ENCODE results near the gene ROBO1. TPM values are rescaled to one million over a fixed set of nuclear protein-coding genes. Genes with fewer than 3 reads are reported as not detected.

ROBO1 gene
- total and polyA plus RNA-seq, 2 of the 13 experiments (the other 11 are each of a cell fraction or from before 2014, with no cell fraction given): 52.2 to 71.0 TPM

- POLR2A ChIA-PET: no interaction called here
- BruUV-seq (replicated peaks): no TSS peak
- 49% methylated on average over 2 of the region's 2 CpGs for WGBS (ENCODE audit: low lambda C conversion rate)
- no peak for FAIRE-seq
- Histone ChIP-seq H3K4me3 (replicated peaks in 1 of 3; ENCODE audit: insufficient read depth in 1 of 3, low read depth in 2 of 3, low read length in 3 of 3) (no peak overlapping the region), H3K9ac (ENCODE audit: insufficient read depth, low read depth, low read length) (no peak overlapping the region), H3K4me2 (ENCODE audit: low read depth, low read length) (no peak overlapping the region), H3K4me1 (ENCODE audit: insufficient read depth, low read length) (peaks cover 11% of the 10 kb centered on the region; the same call in 1 of the 2 replicates), H3K79me2 (ENCODE audit: insufficient read depth, low read length) (peaks cover 19% of the 10 kb centered on the region), H4K20me1 (ENCODE audit: insufficient read depth, low read length) (no peaks in the 10 kb centered on the region), H2AFZ (ENCODE audit: low read length) (no peak overlapping the region), H3K27ac (ENCODE audit: extremely low read length, insufficient read depth, low read length) (no peak overlapping the region), H3K36me3 (replicated peaks in 1 of 2; ENCODE audit: control insufficient read depth in 1 of 2, insufficient read depth in 2 of 2, low read length in 2 of 2) (no peaks in the 10 kb centered on the region; a peak in 1 of 5 replicates), H3K27me3 (ENCODE audit: control insufficient read depth in 1 of 2, insufficient read depth in 2 of 2, low read length in 2 of 2) (no peaks in the 10 kb centered on the region), H3K9me3 (ENCODE audit: low read length) (no peaks in the 10 kb centered on the region)
- no peak for DNase-seq (ENCODE audit: low spot score)
- ATAC-seq: no peak
- intact Hi-C loops (cut with micrococcal nuclease; ENCODE audit: unreplicated experiment) (no loop called here), in situ Hi-C loops (cut with HindIII; ENCODE audit: extremely low pct_ligation_motif_present, low pct_unique_long_range_greater_than_20kb) (no loop called here)
- CTCF ChIA-PET (ENCODE audit: low intra/inter-chr PET ratio, low total read pairs): no interaction called here
- no peak for TF ChIP-seq ZBTB14 (CRISPR knock-in tag; IDR thresholded peaks at IDR 0.05)
- no peak for TF ChIP-seq ZNF12 (CRISPR knock-in tag; IDR thresholded peaks at IDR 0.05)
- no peak for TF ChIP-seq SPEN (CRISPR knock-in tag; IDR thresholded peaks at IDR 0.05; ENCODE audit: low read depth)
- TF ChIP-seq ZNF891 (CRISPR knock-in tag; IDR thresholded peaks at IDR 0.05): no peak
These were observed 963.4 kb downstream of the ROBO1 start for GRCh38 chr3:78804251-78805037.

- peak; percentile 69 for TF ChIP-seq CREB1 (IDR thresholded peaks at IDR 0.05)
- no peak for TF ChIP-seq CREB1 (CRISPR knock-in tag; IDR thresholded peaks at IDR 0.05)
- TF ChIP-seq PTBP1 (IDR thresholded peaks at IDR 0.05; ENCODE audit: low read depth, low read length, poor library complexity, severe bottlenecking): no peak
- no peak for TF ChIP-seq ZNF512 (CRISPR knock-in tag; IDR thresholded peaks at IDR 0.05)
- WGBS (ENCODE audit: low lambda C conversion rate): 97% methylated on average over 1 of the region's 1 CpG
- no peaks in the 10 kb centered on the region for H3K27me3 ChIP-seq (ENCODE audit: control insufficient read depth in 1 of 2, insufficient read depth in 2 of 2, low read length in 2 of 2)
- POLR2A ChIA-PET: no interaction called here
- no TSS peak for BruUV-seq (replicated peaks)
- DNase-seq (ENCODE audit: low spot score): no peak
- H3K9me3 ChIP-seq (ENCODE audit: low read length): no peaks in the 10 kb centered on the region
- H3K4me1 ChIP-seq (ENCODE audit: insufficient read depth, low read length): peaks cover 26% of the 10 kb centered on the region
- H2AFZ ChIP-seq (ENCODE audit: low read length): no peak overlapping the region
- no peak overlapping the region for H3K4me2 ChIP-seq (ENCODE audit: low read depth, low read length)
- intact Hi-C loops (cut with micrococcal nuclease; ENCODE audit: unreplicated experiment) (no loop called here), in situ Hi-C loops (cut with HindIII; ENCODE audit: extremely low pct_ligation_motif_present, low pct_unique_long_range_greater_than_20kb) (no loop called here)
- H3K27ac ChIP-seq (ENCODE audit: extremely low read length, insufficient read depth, low read length): no peak overlapping the region
- no peaks in the 10 kb centered on the region; a peak in 1 of 5 replicates for H3K36me3 ChIP-seq (replicated peaks in 1 of 2; ENCODE audit: control insufficient read depth in 1 of 2, insufficient read depth in 2 of 2, low read length in 2 of 2)
- CTCF ChIA-PET (ENCODE audit: low intra/inter-chr PET ratio, low total read pairs): no interaction called here
- no peak overlapping the region for H3K4me3 ChIP-seq (replicated peaks in 1 of 3; ENCODE audit: insufficient read depth in 1 of 3, low read depth in 2 of 3, low read length in 3 of 3)
- no peaks in the 10 kb centered on the region for H4K20me1 ChIP-seq (ENCODE audit: insufficient read depth, low read length)
- no peak for FAIRE-seq
- H3K9ac ChIP-seq (ENCODE audit: insufficient read depth, low read depth, low read length): no peak overlapping the region
- no peak for ATAC-seq
- peaks cover 23% of the 10 kb centered on the region for H3K79me2 ChIP-seq (ENCODE audit: insufficient read depth, low read length)
These were observed 965.3 kb downstream of the ROBO1 start for GRCh38 chr3:78802562-78802930.
